Measurements from ENCODE around the gene CLIC5. TPM values are rescaled to one million over a fixed set of nuclear protein-coding genes. Genes with fewer than 3 reads are reported as not detected.

Gene CLIC5
- total and polyA plus RNA-seq, 12 donors: 0.94 to 5.6 (median 1.6) TPM

GRCh38 chr6:45854149-45854742 lies 161.4 kb downstream of the CLIC5 start:
- Histone ChIP-seq H3K36me3 (replicated peaks in 1 of 2) (no peaks in the 10 kb centered on the region), H3K4me3 (no peak overlapping the region), H3K27ac (no peak overlapping the region), H3K9me3 (replicated peaks in 1 of 3) (no peaks in the 10 kb centered on the region), H3K4me1 (replicated peaks in 1 of 2) (no peaks in the 10 kb centered on the region), H3K27me3 (no peaks in the 10 kb centered on the region)
- no peak for TF ChIP-seq POLR2A (IDR thresholded peaks at IDR 0.05)
- TF ChIP-seq, protein P1, sequence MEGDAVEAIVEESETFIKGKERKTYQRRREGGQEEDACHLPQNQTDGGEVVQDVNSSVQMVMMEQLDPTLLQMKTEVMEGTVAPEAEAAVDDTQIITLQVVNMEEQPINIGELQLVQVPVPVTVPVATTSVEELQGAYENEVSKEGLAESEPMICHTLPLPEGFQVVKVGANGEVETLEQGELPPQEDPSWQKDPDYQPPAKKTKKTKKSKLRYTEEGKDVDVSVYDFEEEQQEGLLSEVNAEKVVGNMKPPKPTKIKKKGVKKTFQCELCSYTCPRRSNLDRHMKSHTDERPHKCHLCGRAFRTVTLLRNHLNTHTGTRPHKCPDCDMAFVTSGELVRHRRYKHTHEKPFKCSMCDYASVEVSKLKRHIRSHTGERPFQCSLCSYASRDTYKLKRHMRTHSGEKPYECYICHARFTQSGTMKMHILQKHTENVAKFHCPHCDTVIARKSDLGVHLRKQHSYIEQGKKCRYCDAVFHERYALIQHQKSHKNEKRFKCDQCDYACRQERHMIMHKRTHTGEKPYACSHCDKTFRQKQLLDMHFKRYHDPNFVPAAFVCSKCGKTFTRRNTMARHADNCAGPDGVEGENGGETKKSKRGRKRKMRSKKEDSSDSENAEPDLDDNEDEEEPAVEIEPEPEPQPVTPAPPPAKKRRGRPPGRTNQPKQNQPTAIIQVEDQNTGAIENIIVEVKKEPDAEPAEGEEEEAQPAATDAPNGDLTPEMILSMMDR (IDR thresholded peaks at IDR 0.05): no peak
- intact Hi-C loops (cut with DNase I): no loop called here
- DNase-seq: no peak
- 70 to 75% (median 75%) methylated on average over 10 of the region's 10 CpGs for WGBS, 4 donors

DNA sequence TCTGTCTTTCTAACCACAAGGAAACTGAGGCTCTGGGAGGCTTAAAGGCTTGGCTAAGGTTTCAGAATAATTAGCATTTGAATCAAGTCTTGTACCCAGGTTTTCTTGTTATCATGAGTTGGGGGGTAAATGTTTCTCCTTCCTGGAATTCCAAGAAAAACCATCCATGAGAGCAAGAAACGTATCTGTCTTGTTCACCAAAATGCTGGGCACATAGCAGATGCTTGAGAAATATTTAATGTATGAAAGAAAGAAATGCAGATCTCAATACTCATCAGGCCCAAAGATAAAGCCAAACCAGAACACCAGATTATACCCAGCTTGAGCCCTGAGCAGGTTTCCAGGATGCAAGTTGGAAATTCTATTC lies 164.6 kb downstream of the CLIC5 start:
- Histone ChIP-seq H3K4me3 (no peak overlapping the region), H3K27me3 (no peaks in the 10 kb centered on the region), H3K27ac (no peak overlapping the region), H3K36me3 (replicated peaks in 1 of 2) (no peaks in the 10 kb centered on the region), H3K9me3 (replicated peaks in 1 of 3) (no peaks in the 10 kb centered on the region), H3K4me1 (replicated peaks in 1 of 2) (no peaks in the 10 kb centered on the region)
- TF ChIP-seq, protein P1 (IDR thresholded peaks at IDR 0.05): no peak
- no peak for TF ChIP-seq POLR2A (IDR thresholded peaks at IDR 0.05)
- intact Hi-C loops (cut with DNase I): no loop called here
- no peak for DNase-seq
- 74 to 84% (median 77%) methylated on average over 1 of the region's 1 CpG for WGBS, 4 donors

GRCh38 chr6:45850378-45851033 lies 165.2 kb downstream of the CLIC5 start:
- DNase-seq: no peak
- intact Hi-C loops (cut with DNase I): no loop called here

DNA sequence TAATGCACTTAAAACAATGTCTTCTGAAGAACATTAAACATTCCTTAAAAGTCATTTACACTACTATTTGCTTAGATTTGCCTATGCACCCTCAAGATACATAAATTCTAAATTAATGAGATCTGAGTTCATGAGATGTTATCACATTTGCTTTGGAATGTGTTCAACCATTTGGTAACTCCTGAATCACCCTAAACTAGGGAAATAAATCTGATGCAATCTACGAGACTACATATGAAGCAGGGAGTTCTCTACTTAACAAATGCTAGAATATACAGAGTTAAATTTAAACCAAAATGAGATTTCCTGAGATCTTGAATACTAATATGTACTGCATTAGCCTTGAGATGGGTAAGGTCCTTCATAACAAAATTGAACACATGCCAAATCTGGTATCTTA lies 170.1 kb downstream of the CLIC5 start:
- Histone ChIP-seq H3K36me3 (replicated peaks in 1 of 2) (no peaks in the 10 kb centered on the region), H3K9me3 (replicated peaks in 1 of 3) (no peaks in the 10 kb centered on the region), H3K27ac (no peak overlapping the region), H3K4me1 (replicated peaks in 1 of 2) (no peaks in the 10 kb centered on the region), H3K4me3 (no peak overlapping the region), H3K27me3 (no peaks in the 10 kb centered on the region)
- intact Hi-C loops (cut with DNase I): no loop called here
- DNase-seq: no peak
- 32 to 52% (median 37%) methylated on average over 1 of the region's 1 CpG for WGBS, 4 donors
- TF ChIP-seq POLR2A (IDR thresholded peaks at IDR 0.05): no peak
- TF ChIP-seq, protein P1 (IDR thresholded peaks at IDR 0.05): no peak

More at GRCh38 chr6:45850378-45851033, 165.2 kb downstream of the CLIC5 start:
- H3K36me3 ChIP-seq (replicated peaks in 1 of 2): no peaks in the 10 kb centered on the region
- no peak overlapping the region for H3K27ac ChIP-seq
- no peaks in the 10 kb centered on the region for H3K9me3 ChIP-seq (replicated peaks in 1 of 3)
- no peak for TF ChIP-seq POLR2A (IDR thresholded peaks at IDR 0.05)
- TF ChIP-seq, protein P1 (IDR thresholded peaks at IDR 0.05): no peak
- WGBS, 4 donors: 57 to 70% (median 65%) methylated on average over 8 of the region's 8 CpGs
- no peaks in the 10 kb centered on the region for H3K27me3 ChIP-seq
- H3K4me3 ChIP-seq: no peak overlapping the region
- no peaks in the 10 kb centered on the region for H3K4me1 ChIP-seq (replicated peaks in 1 of 2)

Data from adrenal gland (tissue), 12 donors.